Kidney (tissue), 14 donors: ENCODE results near the gene ZC3HAV1. TPM values are rescaled to one million over a fixed set of nuclear protein-coding genes. Genes with fewer than 3 reads are reported as not detected.
"Not testable (repeated sequence)": the region's sequence is repeated elsewhere in the genome, so short reads cannot be mapped to it uniquely, and the experiment has no call there.

ENCODE experiments used
- DNase-seq, 5 donors: peaks; one replicate each; pipeline ENCODE4 v3.0.0-alpha.2; 2013 to 2020
- FAIRE-seq: peaks from 2 replicates; lab custom pipeline; 2012; peaks lifted over from hg19 to GRCh38; lab: Jason Lieb, UNC
- H3K27ac ChIP-seq, 2 donors: one replicate each; pipeline ENCODE4 v1.7.0; 2013; ENCODE audit warnings: low read depth in 2 of 2, low read length in 2 of 2, inconsistent platforms in 1 of 2
- H3K27me3 ChIP-seq: one replicate; pipeline ENCODE4 v1.7.1; 2013; ENCODE audit warnings: low read length, inconsistent platforms; ENCODE audit not compliant: control insufficient read depth, insufficient read depth
- H3K36me3 ChIP-seq, 3 donors: one replicate each; pipeline versions ENCODE4 v1.7.0 to v1.7.1; 2013; ENCODE audit warnings: low read length in 3 of 3, control low read depth in 1 of 3, inconsistent platforms in 1 of 3; ENCODE audit not compliant: insufficient read depth in 3 of 3, control insufficient read depth in 2 of 3
- H3K4me1 ChIP-seq, 3 donors: one replicate each; pipeline versions ENCODE4 v1.7.0 to v1.7.1; 2013; ENCODE audit warnings: low read length in 3 of 3, inconsistent platforms in 1 of 3, low read depth in 1 of 3; ENCODE audit not compliant: control insufficient read depth in 2 of 3, insufficient read depth in 2 of 3
- H3K4me3 ChIP-seq, 3 donors: one replicate each; pipeline versions ENCODE4 v1.7.0 to v1.8.1; 2013; ENCODE audit warnings: low read length in 3 of 3, control low read depth in 1 of 3, inconsistent platforms in 1 of 3
- H3K9ac ChIP-seq, 3 donors: one replicate each; pipeline versions ENCODE4 v1.7.0 to v1.7.1; 2013; ENCODE audit warnings: low read length in 3 of 3, control low read depth in 1 of 3, inconsistent platforms in 1 of 3
- H3K9me3 ChIP-seq, 3 donors: one replicate each; pipeline versions ENCODE4 v1.7.0 to v1.7.1; 2013; ENCODE audit warnings: low read length in 3 of 3, control low read depth in 1 of 3, inconsistent platforms in 1 of 3; ENCODE audit not compliant: control insufficient read depth in 2 of 3, insufficient read depth in 1 of 3
- CTCF ChIP-seq: IDR thresholded peaks from 3 replicates; pipeline ENCODE4 v1.5.1; 2012; ENCODE audit warnings: mild to moderate bottlenecking, moderate library complexity, borderline replicate concordance; ENCODE audit not compliant: insufficient read depth; ENCODE audit errors: extremely low read depth
- intact Hi-C: fragments of 100-400 bp; cut with DNase I; formaldehyde crosslinking; loops from one replicate; pipeline ENCODE4 v1.11.1; 2022
- polyA plus RNA-seq: library from polyadenylated mRNA; stranded (reverse); fragments of 350-450 nt; fragmentation: Illumina TruSeq; extraction: RNeasy Lipid Tissue Mini Kit (QIAGEN cat#74804); gene quantifications from one replicate; pipeline ENCODE4 v1.2.3, GENCODE V29; 2014; ENCODE audit warnings: low read depth, low replicate concordance; ENCODE audit not compliant: insufficient read depth
- total RNA-seq: library from RNA; stranded (reverse); fragmentation: NEBNext Ultra II Directional; extraction: Animal tissue kit (Norgen Biotek cat#: 25700); gene quantifications from one replicate; pipeline ENCODE4 v1.2.1, GENCODE V29; 2021
- donor health status: control.
- donor health status: control.
- donor health status: control.
- donor health status: control.
- donor health status: control.
- donor health status: DM: yes; HTN: yes; CAD: no.
- donor health status: Normal renal cell carcinoma (clear cell type).

The ZC3HAV1 gene
- total and polyA plus RNA-seq, 2 donors from 2014 or later = 11.1 to 40.2 TPM

- intact Hi-C loops = no loop called here
- Histone ChIP-seq H3K9me3 (no peaks in the 10 kb centered on the region), H3K9ac (no peak overlapping the region), H3K36me3 (no peaks in the 10 kb centered on the region), H3K4me1 (peaks cover 0 to 6% (median 0%) of the 10 kb centered on the region in 3 donors), H3K4me3 (no peak overlapping the region), H3K27me3 (no peaks in the 10 kb centered on the region), H3K27ac (no peak overlapping the region)
- FAIRE-seq = no peak
- DNase-seq = no peak
- TF ChIP-seq CTCF = no peak
These were observed 5.4 kb downstream of the ZC3HAV1 start for GRCh38 chr7:139104091-139104450.

- peaks cover 0 to 6% (median 0%) of the 10 kb centered on the region in 3 donors for H3K4me1 ChIP-seq
- H3K9ac ChIP-seq = no peak overlapping the region
These were observed 6.3 kb downstream of the ZC3HAV1 start for GRCh38 chr7:139103057-139103815.

GRCh38 chr7:139101637-139102158, 7.8 kb downstream of the ZC3HAV1 start:
- H3K9me3 ChIP-seq, intact Hi-C loops, H3K9ac ChIP-seq, H3K27ac ChIP-seq, H3K36me3 ChIP-seq, FAIRE-seq, H3K4me1 ChIP-seq, DNase-seq, H3K4me3 ChIP-seq, H3K27me3 ChIP-seq: not testable (repeated sequence)

More at GRCh38 chr7:139103057-139103815, 6.3 kb downstream of the ZC3HAV1 start:
- TF ChIP-seq CTCF = no peak
- Histone ChIP-seq H3K9me3 (no peaks in the 10 kb centered on the region), H3K27me3 (no peaks in the 10 kb centered on the region), H3K27ac (no peak overlapping the region), H3K4me3 (no peak overlapping the region), H3K36me3 (no peaks in the 10 kb centered on the region)
- DNase-seq (no peak), FAIRE-seq (no peak)
- intact Hi-C loops = no loop called here

GRCh38 chr7:139099172-139099947, 10.2 kb downstream of the ZC3HAV1 start:
- FAIRE-seq (no peak), DNase-seq (no peak)
- Histone ChIP-seq H3K9me3 (no peaks in the 10 kb centered on the region), H3K4me3 (no peak overlapping the region), H3K36me3 (no peaks in the 10 kb centered on the region), H3K4me1 (peaks cover 0 to 7% (median 2%) of the 10 kb centered on the region in 3 donors), H3K27ac (no peak overlapping the region), H3K9ac (no peak overlapping the region), H3K27me3 (no peaks in the 10 kb centered on the region)
- intact Hi-C loops = no loop called here
- no peak for TF ChIP-seq CTCF
